AG09309 (cell line): Measurements from ENCODE around the gene TUBGCP3.

Experiments used
- DNase-seq: peaks from one replicate; pipeline ENCODE4 v3.0.0-alpha.2; 2010; ENCODE audit warnings: low read depth
- H3K4me3 ChIP-seq: 2 replicates; pipeline ENCODE4 v1.5.1; 2011; ENCODE audit warnings: mild to moderate bottlenecking, low read depth, low read length, moderate library complexity; ENCODE audit not compliant: control insufficient read depth
- TF ChIP-seq, protein P1 (sequence below): IDR thresholded peaks from 2 replicates; pipeline ENCODE4 v1.5.1; 2011; ENCODE audit warnings: mild to moderate bottlenecking, low read depth, low read length, inconsistent platforms; ENCODE audit not compliant: insufficient read depth, control insufficient read depth; ENCODE audit errors: missing control alignments

TUBGCP3 gene

DNA sequence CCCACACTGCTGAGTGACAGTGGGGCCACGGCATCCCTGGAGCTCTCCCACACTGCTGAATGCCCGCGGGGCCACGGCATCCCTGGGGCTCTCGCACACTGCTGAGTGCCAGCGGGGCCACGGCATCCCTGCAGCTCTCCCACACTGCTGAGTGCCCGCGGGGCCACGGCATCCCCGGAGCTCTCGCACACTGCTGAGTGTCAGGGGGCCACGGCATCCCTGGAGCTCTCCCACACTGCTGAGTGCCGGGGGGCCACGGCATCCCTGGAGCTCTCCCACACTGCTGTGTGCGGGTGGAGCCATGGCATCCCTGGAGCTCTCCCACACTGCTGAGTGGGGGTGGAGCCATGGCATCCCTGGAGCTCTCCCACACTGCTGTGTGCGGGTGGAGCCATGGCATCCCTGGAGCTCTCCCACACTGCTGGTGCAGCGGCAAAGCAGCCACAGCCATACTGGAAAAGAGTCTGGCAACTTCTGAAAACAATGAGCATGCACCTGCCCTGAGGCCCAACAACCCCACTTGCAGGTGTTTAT, 8.6 kb downstream of the TUBGCP3 start:
- DNase-seq, result no peak
- H3K4me3 ChIP-seq, result no peak overlapping the region
- TF ChIP-seq, protein P1, sequence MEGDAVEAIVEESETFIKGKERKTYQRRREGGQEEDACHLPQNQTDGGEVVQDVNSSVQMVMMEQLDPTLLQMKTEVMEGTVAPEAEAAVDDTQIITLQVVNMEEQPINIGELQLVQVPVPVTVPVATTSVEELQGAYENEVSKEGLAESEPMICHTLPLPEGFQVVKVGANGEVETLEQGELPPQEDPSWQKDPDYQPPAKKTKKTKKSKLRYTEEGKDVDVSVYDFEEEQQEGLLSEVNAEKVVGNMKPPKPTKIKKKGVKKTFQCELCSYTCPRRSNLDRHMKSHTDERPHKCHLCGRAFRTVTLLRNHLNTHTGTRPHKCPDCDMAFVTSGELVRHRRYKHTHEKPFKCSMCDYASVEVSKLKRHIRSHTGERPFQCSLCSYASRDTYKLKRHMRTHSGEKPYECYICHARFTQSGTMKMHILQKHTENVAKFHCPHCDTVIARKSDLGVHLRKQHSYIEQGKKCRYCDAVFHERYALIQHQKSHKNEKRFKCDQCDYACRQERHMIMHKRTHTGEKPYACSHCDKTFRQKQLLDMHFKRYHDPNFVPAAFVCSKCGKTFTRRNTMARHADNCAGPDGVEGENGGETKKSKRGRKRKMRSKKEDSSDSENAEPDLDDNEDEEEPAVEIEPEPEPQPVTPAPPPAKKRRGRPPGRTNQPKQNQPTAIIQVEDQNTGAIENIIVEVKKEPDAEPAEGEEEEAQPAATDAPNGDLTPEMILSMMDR, result no peak

DNA sequence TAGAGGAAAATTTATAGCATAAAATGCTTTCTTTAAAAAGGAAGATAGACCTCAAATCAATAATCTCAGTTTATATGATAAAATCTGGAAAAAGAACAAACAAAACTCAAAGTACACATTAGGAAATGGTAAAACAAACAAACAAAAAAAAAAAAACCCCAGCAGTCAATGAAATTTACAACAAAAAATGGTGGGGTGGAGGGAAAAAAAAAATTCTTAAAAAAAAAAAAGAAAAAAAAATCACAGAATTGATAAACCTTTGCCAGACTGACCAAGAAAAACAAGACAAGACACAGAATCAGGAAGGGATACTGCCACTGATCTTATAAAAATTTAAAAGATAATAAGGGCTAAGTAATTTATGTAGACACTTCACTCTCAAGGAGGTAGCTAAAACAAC, 11.2 kb downstream of the TUBGCP3 start:
- no peak overlapping the region for H3K4me3 ChIP-seq
- TF ChIP-seq, protein P1, result no peak
- no peak for DNase-seq

DNA sequence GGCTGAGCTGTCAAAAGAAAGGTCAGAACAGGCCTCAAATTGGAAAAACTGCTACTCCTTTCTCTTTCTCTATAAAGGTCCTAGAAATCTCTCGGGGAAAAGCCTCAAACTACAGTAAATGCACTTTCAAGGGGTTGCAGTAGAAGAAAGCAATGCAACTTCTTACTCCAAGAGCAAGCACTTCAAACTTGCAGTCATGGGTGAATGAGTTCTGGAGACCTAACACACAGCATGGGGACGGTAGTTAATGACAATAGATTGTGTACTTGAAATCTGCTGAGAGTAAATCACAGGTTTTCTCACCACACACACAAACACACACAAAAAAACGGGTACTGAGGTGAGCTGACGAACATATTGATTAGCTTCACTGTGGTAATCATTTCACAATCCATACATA, 11.8 kb downstream of the TUBGCP3 start:
- no peak for DNase-seq

DNA sequence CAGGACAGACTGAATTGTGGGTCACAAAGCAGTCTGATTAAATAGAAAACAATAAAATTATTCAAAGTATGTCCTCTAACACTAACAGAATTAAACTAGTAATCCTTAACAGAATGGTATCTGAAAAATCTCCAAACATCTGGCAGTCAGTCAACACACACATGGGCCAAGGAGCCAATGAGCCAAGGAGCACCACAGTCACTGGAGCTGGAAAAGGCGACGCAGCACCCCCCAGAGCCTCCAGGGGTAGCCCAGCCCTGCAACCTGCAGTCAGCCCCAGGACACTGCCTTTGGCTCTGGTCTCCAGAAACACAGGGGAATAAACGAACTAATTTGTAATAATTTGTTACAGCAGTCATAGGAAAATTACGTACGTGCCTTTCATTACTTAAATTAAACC, 12.3 kb downstream of the TUBGCP3 start:
- TF ChIP-seq, protein P1, result no peak
- no peak overlapping the region for H3K4me3 ChIP-seq
- no peak for DNase-seq

More for the DNA sequence above, 11.8 kb downstream of the TUBGCP3 start:
- TF ChIP-seq, protein P1, result no peak
- no peak overlapping the region for H3K4me3 ChIP-seq

DNA sequence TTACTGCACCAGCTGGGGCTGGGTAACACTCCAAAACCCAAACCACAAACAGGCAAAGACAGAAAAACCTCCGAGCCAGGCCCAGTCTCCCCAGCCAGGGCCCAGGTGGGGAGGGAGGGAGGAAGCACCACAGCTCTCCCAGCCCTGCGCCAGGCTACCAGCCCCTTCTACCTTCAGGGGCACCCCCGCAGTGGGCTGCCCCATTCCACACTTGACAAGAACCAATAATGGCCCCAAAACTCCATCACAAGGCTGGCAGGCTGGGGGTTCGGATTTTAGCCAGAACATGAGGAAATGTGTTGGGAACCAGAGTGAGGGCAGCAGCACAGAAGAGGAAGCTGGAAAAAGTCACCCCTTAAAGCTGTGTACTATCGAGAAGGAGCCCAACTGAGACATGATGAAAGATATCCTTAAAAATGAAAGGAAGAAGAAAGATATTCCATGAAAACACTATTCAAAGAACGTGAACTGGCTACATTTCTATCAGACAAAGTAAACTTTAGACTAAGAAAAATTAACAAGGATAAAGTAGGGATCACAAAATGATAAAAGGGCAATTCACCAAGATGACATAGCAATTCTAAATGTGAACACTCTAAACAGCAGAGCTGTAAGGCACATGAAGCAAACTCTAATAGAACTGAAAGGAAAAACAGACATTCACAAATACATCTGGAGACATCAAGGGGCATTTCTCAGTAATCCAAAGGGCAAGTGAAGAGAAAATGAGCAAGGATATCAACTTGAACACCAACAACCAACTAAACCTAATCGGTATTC, 12.9 kb downstream of the TUBGCP3 start:
- DNase-seq, result no peak
- TF ChIP-seq, protein P1, result no peak
- H3K4me3 ChIP-seq, result no peak overlapping the region

DNA sequence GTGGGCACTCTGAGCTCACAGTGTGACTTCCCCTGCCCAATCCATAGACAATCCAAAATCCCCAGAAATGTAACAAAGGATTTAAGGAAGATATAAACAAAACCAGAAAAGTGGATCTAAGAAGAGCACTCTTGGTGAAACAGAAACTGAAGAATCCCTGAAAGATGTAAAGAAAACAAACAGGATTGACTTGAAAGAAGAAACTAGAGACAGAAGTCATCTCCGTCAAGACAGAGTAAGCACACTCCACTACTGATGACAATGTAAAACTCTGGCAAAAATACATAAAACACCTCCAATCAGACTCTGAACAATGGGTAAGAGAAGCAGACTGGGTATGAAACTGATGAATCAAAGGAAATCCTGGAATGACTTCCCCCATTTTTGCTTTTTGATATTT, 13.5 kb downstream of the TUBGCP3 start:
- no peak for DNase-seq
- TF ChIP-seq, protein P1, result no peak
- no peak overlapping the region for H3K4me3 ChIP-seq

DNA sequence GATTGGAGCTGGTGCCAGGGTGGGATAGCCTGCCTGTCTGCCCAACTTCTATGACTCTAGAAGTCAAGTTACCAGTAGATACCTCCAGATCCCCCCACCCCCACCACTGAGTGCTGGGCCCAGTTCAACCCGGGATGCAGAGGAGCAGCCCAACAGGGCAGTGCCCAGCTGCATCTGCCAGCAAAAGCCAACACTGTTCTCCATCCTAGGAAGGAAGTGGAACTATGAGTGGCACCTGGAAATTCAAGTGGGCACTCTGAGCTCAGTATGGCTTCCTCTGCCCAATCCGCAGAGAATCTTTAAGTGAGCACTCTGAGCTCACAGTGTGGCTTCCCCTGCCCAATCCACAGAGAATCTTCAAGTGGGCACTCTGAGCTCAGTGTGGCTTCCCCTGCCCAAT, 14.2 kb downstream of the TUBGCP3 start:
- DNase-seq, result no peak
- TF ChIP-seq, protein P1, result no peak
- H3K4me3 ChIP-seq, result no peak overlapping the region
